Kidney capillary endothelial cell (primary cell): ENCODE data around the gene RTP2.
"Not testable (repeated sequence)": the region's sequence is repeated elsewhere in the genome, so short reads cannot be mapped to it uniquely, and the experiment has no call there.

Experiments used
- DNase-seq: peaks from one replicate; pipeline ENCODE4 v3.0.0-alpha.2; 2018; ENCODE audit warnings: low spot score

The RTP2 gene

GRCh38 chr3:187713504-187713903 is 11.1 kb upstream of the RTP2 start:
- DNase-seq = no peak

GRCh38 chr3:187709155-187709554 is 6.8 kb upstream of the RTP2 start:
- no peak for DNase-seq

GRCh38 chr3:187708696-187709095 is 6.3 kb upstream of the RTP2 start:
- no peak for DNase-seq

- peak; percentile 15 for DNase-seq
Measured at GRCh38 chr3:187706971-187707370, 4.6 kb upstream of the RTP2 start.

DNA sequence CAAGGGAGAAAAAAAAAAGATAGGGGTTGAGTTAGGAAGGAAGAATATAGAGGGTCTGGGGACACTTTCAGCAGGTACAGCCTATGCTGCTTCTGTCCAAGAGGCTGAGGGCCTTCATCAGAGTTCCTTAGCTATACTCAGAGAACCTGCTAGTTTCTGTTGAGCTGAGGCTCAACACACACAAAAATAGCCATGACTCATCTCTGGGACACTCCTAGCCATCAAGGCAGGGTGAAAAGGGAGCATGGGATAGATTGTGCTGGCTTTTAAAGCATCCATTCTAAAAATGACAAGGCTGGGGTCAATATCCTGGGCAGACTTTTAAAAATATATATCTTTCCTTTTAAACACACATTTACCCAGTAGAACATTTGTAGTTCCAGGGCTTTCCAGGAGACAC is 2.8 kb upstream of the RTP2 start:
- no peak for DNase-seq

- no peak for DNase-seq
Measured at GRCh38 chr3:187700249-187700648, 2.1 kb downstream of the RTP2 start.

DNA sequence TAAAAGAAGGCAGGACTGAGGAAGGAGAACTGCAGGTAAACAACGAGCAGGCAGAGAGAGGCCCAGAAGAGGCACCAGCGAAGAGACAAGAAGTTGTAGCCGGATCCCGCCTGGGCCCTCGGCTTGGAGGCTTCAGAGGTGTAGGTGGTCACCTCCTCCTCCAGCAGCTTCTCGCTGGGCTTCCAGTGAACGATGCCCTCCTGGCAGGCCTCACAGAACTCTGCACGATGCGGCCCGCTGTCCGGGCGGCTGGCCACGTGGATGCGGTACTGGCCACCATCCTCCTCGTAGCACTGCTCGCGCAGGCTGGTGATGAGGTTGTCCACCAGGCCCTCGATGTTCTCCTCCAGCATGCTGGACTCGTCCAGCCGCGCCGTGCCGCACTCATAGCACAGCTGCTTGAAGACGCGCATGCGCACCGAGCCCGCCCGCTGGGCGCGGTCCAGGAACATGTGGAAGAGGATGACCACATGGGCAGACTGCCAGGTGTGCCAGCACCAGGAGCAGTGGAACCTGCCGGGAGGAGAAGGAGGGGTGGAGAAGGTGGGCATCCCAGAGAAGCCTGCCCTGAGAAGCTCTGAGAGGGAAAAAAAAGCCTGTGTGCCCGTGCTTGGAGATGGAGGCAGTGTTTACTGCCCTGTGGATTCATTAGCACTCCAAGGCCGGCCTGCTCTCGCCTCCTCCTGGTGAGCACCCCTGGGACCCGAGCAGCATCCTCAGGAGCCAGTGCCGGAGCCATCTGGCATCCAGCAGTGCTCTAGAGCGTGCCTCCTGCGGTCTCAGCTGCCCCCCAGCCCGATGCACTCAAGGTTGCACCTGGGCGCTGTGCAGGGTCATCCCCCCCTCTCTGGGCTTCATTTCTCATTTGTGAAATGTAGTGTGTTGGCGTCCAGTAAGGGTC is 3.6 kb downstream of the RTP2 start:
- DNase-seq = no peak

GRCh38 chr3:187696021-187696420 is 6.3 kb downstream of the RTP2 start:
- DNase-seq = no peak

GRCh38 chr3:187695449-187695848 is 6.9 kb downstream of the RTP2 start:
- no peak for DNase-seq

DNA sequence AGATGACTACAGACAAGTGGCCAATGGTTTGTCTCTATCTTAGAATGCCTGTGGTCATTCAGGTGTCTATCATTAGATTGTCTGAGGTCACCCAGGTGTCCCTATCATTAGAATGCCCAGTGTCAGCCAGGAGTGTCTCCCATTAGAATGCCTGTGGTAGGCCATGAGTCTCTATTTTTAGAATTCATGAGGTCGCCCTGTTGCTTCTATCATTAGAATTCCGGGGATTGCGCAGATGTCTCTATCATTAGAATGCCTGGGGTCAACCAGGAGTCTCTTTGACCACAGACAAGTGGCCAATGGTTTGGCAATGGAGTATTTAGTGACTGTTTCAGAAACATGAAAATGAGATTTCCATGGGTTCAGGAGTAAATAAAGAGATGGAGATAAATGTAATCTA is 7.6 kb downstream of the RTP2 start:
- no peak for DNase-seq

DNA sequence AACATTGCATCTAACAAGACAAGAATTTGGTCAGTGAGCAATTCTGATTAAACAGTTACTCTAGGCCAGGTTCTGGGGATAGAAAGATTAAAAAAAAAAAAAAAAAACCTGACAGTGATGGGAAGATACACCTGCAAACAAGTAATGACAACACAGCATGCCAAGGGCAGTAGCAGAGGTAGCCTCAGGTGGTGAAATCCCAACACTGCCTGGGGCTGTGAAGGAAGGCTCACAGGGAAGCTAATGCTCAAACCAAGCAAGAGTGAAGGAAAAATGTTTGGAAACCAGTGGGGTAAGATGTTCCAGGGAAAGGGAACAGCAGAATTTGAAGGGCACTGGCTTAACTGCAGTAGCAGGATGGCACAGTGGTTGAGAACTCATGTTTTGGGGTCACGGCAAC is 8.9 kb downstream of the RTP2 start:
- no peak for DNase-seq

DNA sequence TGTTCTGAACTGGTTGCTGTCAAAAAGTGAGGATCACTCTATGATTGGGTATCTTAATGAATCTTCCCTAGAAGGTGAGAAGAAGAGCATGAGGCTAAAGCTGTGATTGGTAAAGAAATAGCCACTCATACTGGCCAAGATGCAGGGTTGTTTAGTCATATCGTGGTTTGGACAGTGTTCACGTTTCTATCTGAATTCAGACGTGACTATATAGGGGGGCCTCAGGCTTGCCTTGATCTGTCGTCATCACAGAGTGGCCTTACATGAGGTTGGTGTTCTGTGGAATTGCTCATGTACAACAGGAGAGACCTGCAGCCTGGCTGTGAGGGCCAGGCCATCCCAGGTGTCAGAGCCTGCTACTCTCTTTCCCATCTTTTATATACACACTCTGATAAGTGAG is 12.4 kb downstream of the RTP2 start:
- no peak for DNase-seq

- no peak for DNase-seq
Measured at GRCh38 chr3:187686621-187687273, 15.6 kb downstream of the RTP2 start.

- DNase-seq = no peak
Measured at GRCh38 chr3:187685948-187686347, 16.4 kb downstream of the RTP2 start.

GRCh38 chr3:187684880-187685279 is 17.5 kb downstream of the RTP2 start:
- DNase-seq = no peak

DNA sequence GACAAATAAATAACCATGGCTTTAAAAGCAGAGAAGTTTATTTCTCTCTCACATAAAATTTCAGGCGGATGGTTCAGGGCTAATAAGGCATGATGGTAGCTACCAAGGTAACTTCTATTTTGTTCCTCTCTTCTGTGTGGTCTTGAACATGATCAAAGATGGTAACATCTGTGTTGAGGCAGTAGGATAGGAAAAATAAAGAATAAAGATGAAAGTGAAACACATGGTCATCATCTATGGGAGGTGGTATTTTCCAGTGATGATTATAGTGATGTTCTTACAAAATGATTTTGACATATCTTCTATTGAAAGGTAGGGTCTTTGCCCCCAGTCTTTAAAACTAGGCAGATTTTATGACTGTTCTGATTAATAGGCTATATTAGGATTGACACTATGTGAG is 17.9 kb downstream of the RTP2 start:
- DNase-seq = no peak

DNA sequence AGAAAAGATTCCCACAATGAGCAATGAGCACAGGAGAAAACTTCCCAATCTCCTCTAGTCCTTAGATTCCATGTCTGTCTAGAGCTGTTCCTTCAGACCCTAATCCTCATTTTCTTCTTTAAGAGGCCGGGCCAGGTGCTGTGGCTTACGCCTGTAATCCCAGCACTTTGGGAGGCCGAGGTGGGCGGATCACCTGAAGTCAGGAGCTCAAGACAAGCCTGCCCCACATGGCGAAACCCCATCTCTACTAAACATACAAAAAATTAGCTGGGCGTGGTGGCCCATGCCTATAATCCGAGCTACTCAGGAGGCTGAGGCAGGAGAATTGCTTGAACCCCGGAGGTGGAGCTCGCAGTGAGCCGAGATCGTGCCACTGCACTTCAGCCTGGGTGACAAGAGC is 20.6 kb downstream of the RTP2 start:
- not testable (repeated sequence) for DNase-seq

DNA sequence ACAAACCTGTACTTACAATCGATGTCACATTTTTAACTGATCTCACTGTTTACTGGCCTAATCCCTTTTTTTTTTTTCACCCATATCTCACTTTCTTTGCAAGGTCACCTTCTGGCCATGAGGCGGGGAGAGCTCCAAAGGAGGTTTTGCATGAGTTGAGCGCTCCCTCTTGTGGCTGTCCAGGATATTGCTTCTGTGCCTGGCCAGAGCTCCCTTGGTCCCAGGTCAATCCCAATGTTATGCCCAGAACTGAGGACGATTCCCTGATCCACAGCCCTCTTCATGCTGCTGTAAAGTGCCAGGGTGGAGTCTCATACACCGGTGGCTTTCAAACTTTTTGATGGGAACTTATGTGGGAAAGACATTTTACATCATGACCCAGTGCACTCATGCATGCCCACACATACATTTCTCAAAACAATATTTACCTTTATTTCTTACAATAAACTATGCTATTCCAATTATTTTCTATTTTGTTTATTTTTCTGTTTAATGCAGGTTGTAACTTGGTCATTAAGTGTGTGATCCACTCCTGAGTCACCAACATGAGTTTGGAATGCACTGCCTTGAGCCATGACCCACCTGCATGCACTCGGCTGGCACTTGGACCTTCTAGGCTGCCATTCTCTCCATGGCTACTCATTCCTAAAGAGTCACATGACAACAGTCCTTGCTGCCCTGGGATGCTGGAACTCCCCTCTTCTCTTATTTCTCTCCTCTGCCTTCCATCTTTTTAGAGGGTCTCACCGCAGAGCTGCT is 22.5 kb downstream of the RTP2 start:
- peak; percentile 64 for DNase-seq

DNA sequence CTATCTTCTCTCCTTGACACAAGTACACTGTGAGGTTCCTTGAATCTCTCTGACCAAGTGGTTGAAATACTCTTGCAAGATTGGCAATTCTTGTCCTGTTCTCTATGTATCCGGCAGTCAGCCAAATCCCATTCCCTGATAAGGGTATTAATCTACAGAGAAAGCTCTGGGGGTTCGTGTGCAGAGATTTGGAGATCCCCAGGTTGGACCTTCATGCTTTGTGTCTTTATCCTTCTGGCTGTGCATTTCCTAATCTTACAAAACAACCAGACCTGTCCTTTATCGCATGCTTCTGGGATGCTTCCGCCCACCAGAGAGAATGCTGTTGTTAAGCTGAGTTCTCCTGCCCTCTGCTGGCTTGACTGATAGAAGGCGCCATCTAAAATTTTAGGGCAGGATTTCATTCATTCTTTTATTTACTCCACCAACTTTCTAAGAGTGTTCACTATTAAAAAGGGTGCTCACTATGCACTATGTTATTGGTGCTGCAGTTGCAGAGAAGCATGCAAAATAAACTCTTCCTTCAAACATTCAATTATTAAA is 23.6 kb downstream of the RTP2 start:
- peak; percentile 47 for DNase-seq

GRCh38 chr3:187677604-187678003 is 24.8 kb downstream of the RTP2 start:
- no peak for DNase-seq

- DNase-seq = no peak
Measured at GRCh38 chr3:187673012-187673411, 29.3 kb downstream of the RTP2 start.

DNA sequence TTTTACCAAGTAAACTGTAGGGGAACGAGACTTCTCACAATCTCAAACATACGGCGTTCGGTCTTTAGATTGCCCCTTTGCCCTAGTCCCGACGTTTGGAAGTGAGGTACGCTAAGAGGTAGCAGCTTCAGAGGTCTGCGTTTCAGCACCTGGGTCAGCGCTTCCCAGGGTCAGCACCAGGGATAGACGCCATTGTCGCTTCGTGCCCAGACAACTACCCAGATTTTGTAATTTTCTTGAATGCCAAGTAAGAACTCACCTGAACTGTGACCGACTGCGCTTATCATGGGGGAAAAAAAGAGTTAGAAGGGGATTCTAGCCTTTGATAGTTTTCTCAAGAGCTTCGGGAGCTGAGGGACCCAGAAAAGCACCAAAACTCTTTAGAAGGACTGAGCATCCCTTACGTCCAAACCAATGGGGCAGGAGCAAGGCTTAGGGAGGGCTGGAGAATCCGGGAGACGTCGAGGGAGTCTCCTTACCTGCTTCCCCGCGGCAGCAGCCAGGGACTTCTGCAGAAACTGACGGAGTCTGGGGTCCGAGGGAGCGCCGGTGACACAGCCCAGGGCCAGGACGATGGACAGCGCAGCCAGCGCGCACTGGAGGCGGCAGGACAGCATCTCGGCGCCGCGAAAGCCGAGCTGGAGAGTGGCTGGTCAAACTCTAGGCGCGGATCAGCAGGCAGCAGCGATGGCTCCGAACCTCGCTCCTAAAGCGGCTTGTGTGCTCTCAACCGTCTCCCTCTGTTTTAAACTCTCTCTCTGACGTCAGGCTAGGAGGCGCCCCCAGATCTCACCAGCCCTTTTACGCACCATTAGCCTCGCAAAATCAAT is 32.5 kb downstream of the RTP2 start, which contains the start of gene SST:
Gene SST (minus strand): TSS at position 720 of the 830 bp plus-strand sequence. CDS start 103 bp downstream, at position 617.
- peak; percentile 30 for DNase-seq
